GM12865 (cell line): ENCODE measurements around the gene LEFTY1.

Source experiments
- DNase-seq: peaks from one replicate; pipeline ENCODE4 v3.0.0; 2010; ENCODE audit warnings: low read depth
- H3K4me3 ChIP-seq: 2 replicates; pipeline ENCODE4 v1.5.1; 2011; ENCODE audit warnings: mild to moderate bottlenecking, low read depth, low read length, control low read depth
- TF ChIP-seq, protein P1 (sequence below): IDR thresholded peaks from 2 replicates; pipeline ENCODE4 v1.5.1; 2011; ENCODE audit warnings: low read length, control low read depth, low read depth, inconsistent platforms; ENCODE audit not compliant: insufficient read depth; ENCODE audit errors: missing control alignments

Gene LEFTY1

GRCh38 chr1:225923381-225923691, 34.4 kb upstream of the LEFTY1 start:
- TF ChIP-seq, protein P1, sequence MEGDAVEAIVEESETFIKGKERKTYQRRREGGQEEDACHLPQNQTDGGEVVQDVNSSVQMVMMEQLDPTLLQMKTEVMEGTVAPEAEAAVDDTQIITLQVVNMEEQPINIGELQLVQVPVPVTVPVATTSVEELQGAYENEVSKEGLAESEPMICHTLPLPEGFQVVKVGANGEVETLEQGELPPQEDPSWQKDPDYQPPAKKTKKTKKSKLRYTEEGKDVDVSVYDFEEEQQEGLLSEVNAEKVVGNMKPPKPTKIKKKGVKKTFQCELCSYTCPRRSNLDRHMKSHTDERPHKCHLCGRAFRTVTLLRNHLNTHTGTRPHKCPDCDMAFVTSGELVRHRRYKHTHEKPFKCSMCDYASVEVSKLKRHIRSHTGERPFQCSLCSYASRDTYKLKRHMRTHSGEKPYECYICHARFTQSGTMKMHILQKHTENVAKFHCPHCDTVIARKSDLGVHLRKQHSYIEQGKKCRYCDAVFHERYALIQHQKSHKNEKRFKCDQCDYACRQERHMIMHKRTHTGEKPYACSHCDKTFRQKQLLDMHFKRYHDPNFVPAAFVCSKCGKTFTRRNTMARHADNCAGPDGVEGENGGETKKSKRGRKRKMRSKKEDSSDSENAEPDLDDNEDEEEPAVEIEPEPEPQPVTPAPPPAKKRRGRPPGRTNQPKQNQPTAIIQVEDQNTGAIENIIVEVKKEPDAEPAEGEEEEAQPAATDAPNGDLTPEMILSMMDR: no peak
- H3K4me3 ChIP-seq: peak overlapping the region; percentile 68
- no peak for DNase-seq

GRCh38 chr1:225921734-225922709, 33.1 kb upstream of the LEFTY1 start:
- no peak for DNase-seq
- H3K4me3 ChIP-seq: no peak overlapping the region
- TF ChIP-seq, protein P1: no peak

- TF ChIP-seq, protein P1: no peak
- DNase-seq: peak; percentile 31
- no peak overlapping the region for H3K4me3 ChIP-seq
These were observed 31.0 kb upstream of the LEFTY1 start for GRCh38 chr1:225919906-225920305.

- TF ChIP-seq, protein P1: no peak
These were observed 29.3 kb upstream of the LEFTY1 start for GRCh38 chr1:225918280-225918679.

DNA sequence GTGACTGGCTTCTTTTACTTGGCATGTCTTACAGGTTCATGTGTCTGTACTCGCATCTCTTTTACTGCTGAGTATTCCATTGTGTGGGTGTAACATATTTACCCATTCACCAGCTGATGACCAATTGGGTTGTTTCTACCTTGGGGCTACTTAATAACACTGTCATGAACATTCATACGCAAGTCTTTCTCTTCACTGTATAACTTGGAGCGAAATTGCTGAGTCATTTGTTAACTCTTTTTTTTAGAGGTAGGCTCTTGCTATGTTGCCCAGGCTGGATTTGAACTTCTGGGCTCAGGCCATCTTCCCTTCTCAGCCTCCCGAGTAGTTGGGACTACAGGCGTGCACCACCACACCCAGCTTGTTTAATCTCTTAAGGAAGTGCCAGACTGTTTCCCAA, 28.6 kb upstream of the LEFTY1 start:
- TF ChIP-seq, protein P1: no peak
- no peak overlapping the region for H3K4me3 ChIP-seq
- DNase-seq: no peak

More at GRCh38 chr1:225918280-225918679, 29.3 kb upstream of the LEFTY1 start:
- DNase-seq: no peak
- no peak overlapping the region for H3K4me3 ChIP-seq

- DNase-seq: no peak
- TF ChIP-seq, protein P1: no peak
- no peak overlapping the region for H3K4me3 ChIP-seq
These were observed 28.2 kb upstream of the LEFTY1 start for GRCh38 chr1:225917101-225917500.
